ENCODE results near the gene MPZL3. TPM values are rescaled to one million over a fixed set of nuclear protein-coding genes. Genes with fewer than 3 reads are reported as not detected.

Gene MPZL3
- total RNA-seq, 1 donor from 2014 or later = 7.4 TPM

Other genes starting within 250 kb of the MPZL3 start
- 13.3 and 26.6 TPM in 2 replicates for gene TMPRSS4, start 175.3 kb downstream of the MPZL3 start, total RNA-seq
- not detected in 2 replicates for gene SMIM35, start 165.4 kb downstream of the MPZL3 start, total RNA-seq
- under 0.01 TPM in 1 of 2 replicates, not detected in the other for gene SCN4B, start 99.5 kb downstream of the MPZL3 start, total RNA-seq
- under 0.01 TPM in 1 of 2 replicates, not detected in the other for gene SCN2B, start 75.7 kb downstream of the MPZL3 start, total RNA-seq
- gene JAML, start 27.4 kb downstream of the MPZL3 start, total RNA-seq = not detected in 2 replicates
- gene MPZL2, start 11.9 kb upstream of the MPZL3 start, total RNA-seq = 19.9 and 29.7 TPM in 2 replicates
- not detected in 2 replicates for gene CD3E, start 52.4 kb upstream of the MPZL3 start, total RNA-seq
- gene CD3D, start 90.3 kb upstream of the MPZL3 start, total RNA-seq = not detected in 2 replicates
- not detected in 2 replicates for gene CD3G, start 92.0 kb upstream of the MPZL3 start, total RNA-seq
- gene UBE4A, start 107.2 kb upstream of the MPZL3 start, total RNA-seq = 27.3 and 39.3 TPM in 2 replicates
- 82.7 and 86.8 TPM in 2 replicates for gene ATP5MG, start 149.2 kb upstream of the MPZL3 start, total RNA-seq
- 27.2 and 42.1 TPM in 2 replicates for gene KMT2A, start 184.1 kb upstream of the MPZL3 start, total RNA-seq